ENCODE results near the gene SCD.

- TF ChIP-seq CTCF (IDR thresholded peaks at IDR 0.05) (no peak), EP300 (IDR thresholded peaks at IDR 0.05) (no peak), POLR2AphosphoS5 (IDR thresholded peaks at IDR 0.05) (no peak), POLR2A (IDR thresholded peaks at IDR 0.05) (no peak)
These were observed 12.3 kb upstream of the SCD start for GRCh38 chr10:100334762-100335161.

Measured in sigmoid colon (tissue), 4 donors.